Measurements from ENCODE around the gene EFNA1.
"Not testable (repeated sequence)": the region's sequence is repeated elsewhere in the genome, so short reads cannot be mapped to it uniquely, and the experiment has no call there.

The EFNA1 gene

GRCh38 chr1:155145491-155145890 is 17.8 kb downstream of the EFNA1 start:
- DNase-seq (ENCODE audit: low spot score): no peak

DNA sequence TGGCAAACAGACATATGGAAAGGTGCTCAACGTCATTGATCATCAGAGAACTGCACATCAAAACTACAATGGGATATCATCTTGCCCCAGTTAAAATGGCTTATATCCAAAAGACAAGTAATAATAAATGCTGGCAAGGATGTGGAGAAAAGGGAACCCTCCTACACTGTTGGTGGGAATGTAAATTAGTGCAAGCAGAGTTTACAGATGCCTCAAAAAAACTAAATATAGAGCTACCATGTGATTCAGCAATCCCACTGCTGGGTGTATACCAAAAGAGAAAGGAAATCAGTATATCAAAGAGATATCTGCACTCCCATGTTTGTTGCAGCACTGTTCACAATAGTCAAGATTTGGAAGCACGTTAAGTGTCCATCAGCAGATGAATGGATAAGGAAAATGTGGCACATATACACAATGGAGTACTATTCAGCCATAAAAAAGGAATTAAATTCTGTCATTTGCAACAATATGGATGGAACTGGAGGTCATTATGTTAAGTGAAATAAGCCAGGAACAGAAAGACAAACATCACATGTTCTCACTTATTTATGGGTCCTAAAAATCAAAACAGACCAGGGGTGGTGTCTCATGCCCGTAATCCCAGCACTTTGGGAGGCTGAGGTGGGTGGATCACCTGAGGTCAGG is 28.4 kb downstream of the EFNA1 start:
- DNase-seq (ENCODE audit: low spot score): not testable (repeated sequence)

DNA sequence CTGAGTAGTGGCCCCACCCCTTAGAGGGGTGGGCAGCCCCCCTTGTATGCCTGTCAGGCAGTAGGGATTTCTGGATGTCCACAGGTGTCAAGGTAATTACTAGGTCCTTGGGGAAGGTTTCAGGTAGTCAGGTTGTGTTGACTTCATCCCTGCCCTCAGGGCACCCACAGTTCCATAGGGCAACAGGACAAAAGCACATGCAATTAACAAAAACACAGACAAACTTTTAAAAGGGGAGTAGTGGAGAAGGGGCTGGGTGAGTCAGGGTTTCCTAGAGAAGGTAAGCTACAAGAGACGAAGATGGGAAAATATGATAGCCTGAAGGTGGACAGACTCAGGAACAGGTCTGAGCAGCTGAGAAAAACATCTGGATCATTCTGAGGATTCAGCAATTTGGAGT is 31.3 kb downstream of the EFNA1 start:
- no peak for DNase-seq (ENCODE audit: low spot score)

- no peak for DNase-seq (ENCODE audit: low spot score)
These were observed 32.5 kb downstream of the EFNA1 start for GRCh38 chr1:155160128-155160527.

GRCh38 chr1:155162631-155163030 is 35.0 kb downstream of the EFNA1 start:
- not testable (repeated sequence) for DNase-seq (ENCODE audit: low spot score)

GRCh38 chr1:155163785-155164184 is 36.1 kb downstream of the EFNA1 start:
- DNase-seq (ENCODE audit: low spot score): not testable (repeated sequence)

DNA sequence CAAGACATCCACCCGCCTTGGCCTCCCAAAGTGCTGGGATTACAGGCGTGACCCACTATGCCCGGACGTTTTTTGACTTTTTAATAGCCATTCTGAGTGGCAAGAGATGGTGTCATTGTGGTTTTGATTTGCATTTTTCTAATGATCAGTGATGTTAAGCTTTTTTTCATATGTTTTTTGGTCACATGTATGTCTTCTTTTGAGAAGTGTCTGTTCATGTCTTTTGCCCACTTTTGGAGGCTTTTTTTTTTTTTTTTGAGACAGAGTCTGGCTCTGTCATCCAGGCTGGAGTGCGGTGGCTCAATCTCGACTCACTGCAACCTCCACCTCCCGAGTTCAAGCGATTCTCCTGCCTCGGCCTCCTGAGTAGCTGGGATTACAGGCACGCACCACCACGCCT is 36.9 kb downstream of the EFNA1 start:
- DNase-seq (ENCODE audit: low spot score): not testable (repeated sequence)

- no peak for DNase-seq (ENCODE audit: low spot score)
These were observed 38.4 kb downstream of the EFNA1 start for GRCh38 chr1:155166051-155166470.

DNA sequence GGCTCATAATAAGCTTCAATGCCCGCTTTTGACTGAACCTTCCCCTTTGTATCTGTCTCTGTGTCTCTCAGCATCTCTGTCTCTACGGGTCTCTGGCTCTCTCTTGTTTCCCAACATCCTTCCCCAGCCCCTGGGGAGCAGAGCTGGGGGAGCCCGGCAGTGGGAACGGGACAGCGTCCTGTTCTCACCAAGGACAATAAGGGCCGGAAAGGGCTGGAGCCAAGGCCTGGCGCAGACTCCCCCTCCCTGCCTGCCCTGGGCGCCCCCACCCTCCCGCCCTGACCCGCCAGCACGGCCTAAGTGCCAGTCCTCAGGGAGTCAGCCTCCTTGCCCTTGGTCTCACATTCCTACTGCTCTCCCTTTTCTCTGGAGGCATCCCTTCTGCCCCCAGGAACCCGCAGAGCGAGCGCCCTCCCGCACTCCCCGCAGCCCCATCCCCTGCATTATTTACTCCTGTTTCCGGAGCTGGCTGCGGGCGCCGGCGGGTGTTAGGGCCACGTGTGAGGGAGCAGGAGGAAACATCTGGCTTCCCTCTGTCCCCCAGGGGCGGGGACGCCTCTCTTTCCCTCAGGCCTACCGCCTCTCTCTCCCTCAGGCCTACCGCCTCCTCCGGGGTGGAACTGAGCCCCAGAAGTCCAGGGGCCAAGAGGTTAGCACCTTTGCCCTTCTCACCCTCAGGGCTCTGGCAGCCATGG is 38.9 kb downstream of the EFNA1 start:
- no peak for DNase-seq (ENCODE audit: low spot score)

DNA sequence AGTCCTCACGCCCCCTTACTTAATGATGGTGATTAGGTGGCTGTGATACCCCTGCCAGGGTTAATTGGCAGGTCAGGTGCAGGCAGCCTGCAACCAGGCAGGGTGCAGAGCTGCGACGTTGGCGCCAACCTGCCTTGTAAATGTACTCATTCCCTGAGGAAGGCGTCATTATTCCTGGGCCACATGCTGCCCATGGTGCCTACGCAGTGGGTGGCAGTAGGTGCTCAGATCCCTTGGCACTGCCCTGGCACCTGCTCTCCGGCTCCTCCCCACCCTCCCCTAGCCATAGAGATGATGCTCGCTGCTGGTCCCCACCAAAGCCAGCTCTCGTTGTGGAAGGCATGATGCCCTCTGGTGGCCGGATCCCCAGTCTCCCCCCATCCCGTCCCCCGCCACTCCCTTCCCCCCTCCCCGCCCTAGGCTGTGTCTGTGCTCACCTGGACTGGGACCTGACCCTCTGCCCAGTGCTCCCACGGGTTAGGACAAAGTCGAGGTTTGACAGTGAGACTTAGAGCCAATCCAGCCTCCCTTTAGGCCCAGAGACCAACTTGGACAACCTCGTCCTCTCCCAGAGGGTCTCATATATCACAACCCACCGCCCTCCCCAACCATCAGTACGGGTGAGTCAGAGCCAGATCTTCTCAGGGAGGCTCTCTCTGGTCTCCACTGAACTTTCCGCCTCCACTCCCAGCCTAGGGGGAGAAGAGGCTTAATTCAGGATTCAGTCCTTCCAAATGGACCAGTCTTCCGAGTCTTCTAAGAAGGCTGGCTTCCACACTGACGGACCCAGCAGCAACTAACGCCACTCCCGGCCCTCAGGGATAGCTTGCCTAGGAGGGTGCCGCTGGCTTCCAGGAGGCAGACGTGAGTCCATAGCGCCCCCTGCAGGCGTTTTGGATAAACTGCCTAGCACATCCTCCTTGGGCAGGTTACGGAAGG is 39.8 kb downstream of the EFNA1 start:
- peak; percentile 90 for DNase-seq (ENCODE audit: low spot score)

DNA sequence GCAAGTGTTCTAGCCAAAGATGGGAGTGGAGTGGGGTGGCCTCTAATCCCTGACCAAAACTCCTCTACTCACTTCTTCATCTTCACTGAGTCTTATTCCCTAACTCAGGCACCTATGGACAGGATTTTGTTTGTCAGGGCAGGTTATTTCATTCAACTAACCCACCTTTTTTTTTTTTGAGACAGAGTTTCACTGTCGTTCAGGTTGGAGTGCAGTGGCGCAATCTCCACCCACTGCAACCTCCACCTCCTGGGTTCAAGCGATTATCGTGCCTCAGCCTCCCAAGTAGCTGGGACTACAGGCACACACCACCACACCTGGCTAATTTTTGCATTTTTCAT is 40.4 kb downstream of the EFNA1 start:
- not testable (repeated sequence) for DNase-seq (ENCODE audit: low spot score)

GRCh38 chr1:155168456-155169210 is 41.0 kb downstream of the EFNA1 start:
- no peak for DNase-seq (ENCODE audit: low spot score)

GRCh38 chr1:155169541-155169940 is 41.9 kb downstream of the EFNA1 start:
- DNase-seq (ENCODE audit: low spot score): no peak

DNA sequence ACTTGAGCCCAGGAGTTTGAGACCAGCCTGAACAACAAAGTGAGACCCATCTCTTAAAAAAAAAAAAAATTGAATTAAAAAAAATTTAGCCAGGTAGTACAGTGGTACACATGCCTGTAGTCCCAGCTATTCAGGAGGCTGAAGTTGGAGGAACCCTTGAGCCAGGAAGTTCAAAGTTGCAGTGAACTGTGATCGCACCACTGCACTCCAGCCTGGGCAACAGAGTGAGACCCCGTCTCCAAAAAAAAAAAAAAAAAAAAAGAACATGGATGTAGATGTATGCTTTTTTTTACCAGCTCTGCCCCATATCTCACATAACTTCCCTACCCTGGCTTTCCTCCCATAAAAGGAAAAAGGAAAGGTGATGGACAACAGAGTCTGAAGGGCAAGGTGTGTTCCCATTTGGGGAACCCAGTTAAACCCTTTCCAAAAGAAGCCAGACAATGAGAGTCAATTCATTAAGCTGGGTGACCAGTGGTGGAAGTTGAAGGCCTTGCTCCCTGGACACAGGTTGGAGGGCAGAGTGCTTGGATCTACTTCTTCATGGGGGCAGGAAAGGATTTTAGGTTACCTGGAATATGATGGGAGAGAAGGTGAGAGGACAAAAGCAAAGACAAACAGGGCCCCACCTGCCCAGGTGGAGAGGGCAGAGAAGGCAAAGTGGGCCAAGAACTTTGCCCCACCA is 42.6 kb downstream of the EFNA1 start:
- no peak for DNase-seq (ENCODE audit: low spot score)

- no peak for DNase-seq (ENCODE audit: low spot score)
These were observed 43.1 kb downstream of the EFNA1 start for GRCh38 chr1:155170806-155171205.

DNA sequence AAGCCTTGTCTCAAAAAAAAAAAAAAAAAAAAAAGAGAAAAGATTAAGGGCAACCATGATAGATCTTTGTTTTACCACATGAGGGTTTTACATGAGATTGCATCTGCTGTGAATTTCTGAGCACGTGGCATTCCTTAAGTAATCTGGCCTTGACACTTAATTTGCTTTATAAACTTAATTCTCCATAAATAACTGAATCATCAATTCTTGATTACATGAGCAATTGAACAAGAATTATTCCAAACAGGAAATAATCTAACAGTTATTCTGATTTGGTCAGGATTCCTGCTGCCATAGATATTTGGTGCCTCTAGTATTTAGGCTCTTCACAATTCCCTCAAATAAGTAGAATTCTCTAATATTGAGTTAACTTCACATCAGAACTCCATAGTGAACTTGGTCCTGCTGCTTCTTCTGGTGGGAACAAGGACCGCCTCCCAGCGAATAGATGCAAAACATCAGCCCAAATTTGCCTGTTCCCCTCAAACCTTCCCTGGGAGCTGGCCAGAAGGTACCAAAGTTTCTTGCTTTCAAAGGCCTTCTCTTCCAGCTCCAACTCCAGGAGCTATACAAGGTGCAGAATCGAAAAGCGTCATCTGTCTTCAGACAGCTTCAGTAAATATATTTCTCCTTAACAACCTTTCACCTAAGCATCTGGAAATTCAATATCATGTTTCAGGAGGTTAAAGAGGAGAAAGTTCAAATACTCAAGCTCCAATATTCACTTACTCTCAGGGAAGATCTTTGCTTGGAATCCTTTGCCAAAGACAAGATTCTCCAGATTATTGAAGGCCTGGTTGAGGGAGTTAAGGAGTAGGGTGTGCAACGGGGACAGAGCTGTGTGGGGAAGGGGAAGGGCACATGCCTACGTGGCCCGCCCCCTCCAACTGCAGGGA is 44.4 kb downstream of the EFNA1 start:
- no peak for DNase-seq (ENCODE audit: low spot score)

GRCh38 chr1:155172732-155173477 is 45.2 kb downstream of the EFNA1 start, which contains the start of gene KRTCAP2:
TSS of gene KRTCAP2 (minus strand) at chr1:155173304. CDS start at chr1:155173224, 80 bp downstream.
- DNase-seq (ENCODE audit: low spot score): peak; percentile 97

GRCh38 chr1:155173478-155174323 is 46.0 kb downstream of the EFNA1 start, which contains the start of gene TRIM46:
TSS of gene TRIM46 (plus strand) at chr1:155173849. CDS start at chr1:155173967, 118 bp downstream.
- no peak for DNase-seq (ENCODE audit: low spot score)
